ENCODE data around the gene USP4. TPM values are rescaled to one million over a fixed set of nuclear protein-coding genes. Genes with fewer than 3 reads are reported as not detected.
A peak's percentile ranks its signal among the peaks of the same experiment; 100 is the strongest.

Gene USP4
- 10 to 100 TPM; 76.0 to 92.8 TPM for total RNA-seq

- Mint-ChIP-seq H3K27ac (peak within 1 kb of the TSS; percentile 95 to 98), H3K36me3 (peaks cover 18 to 22% of the 10 kb centered on the region in 2 donors), H3K9me3 (peaks cover 0 to 1% of the 10 kb centered on the region in 2 donors)
- ATAC-seq (peak; percentile 91 to 92), DNase-seq (ENCODE audit: low spot score in 2 of 2) (peak; percentile 91 to 92)
These were observed at the start of gene USP4 for GRCh38 chr3:49339941-49340800. USP4 (minus strand) TSS chr3:49340053; CDS start chr3:49340024, 29 bp downstream.

GRCh38 chr3:49389297-49389696 is 49.4 kb upstream of the USP4 start:
- Mint-ChIP-seq H3K9me3 (no peaks in the 10 kb centered on the region), H3K27ac (no peak overlapping the region), H3K36me3 (peaks cover 0 to 2% of the 10 kb centered on the region in 2 donors)
- DNase-seq (ENCODE audit: low spot score in 2 of 2): no peak
- ATAC-seq: no peak

- Mint-ChIP-seq H3K36me3 (no peaks in the 10 kb centered on the region), H3K27ac (no peak overlapping the region), H3K9me3 (no peaks in the 10 kb centered on the region)
- DNase-seq (ENCODE audit: low spot score in 2 of 2) (no peak), ATAC-seq (no peak)
These were observed 48.5 kb upstream of the USP4 start for GRCh38 chr3:49388289-49388820.

- H3K9me3 Mint-ChIP-seq: no peaks in the 10 kb centered on the region
- peak in 1 of 2 donors; percentile 32 for ATAC-seq
These were observed 47.9 kb upstream of the USP4 start for GRCh38 chr3:49387721-49388120.

GRCh38 chr3:49386056-49386756 is 46.4 kb upstream of the USP4 start:
- no peaks in the 10 kb centered on the region for H3K36me3 Mint-ChIP-seq
- DNase-seq (ENCODE audit: low spot score in 2 of 2): no peak
- no peak for ATAC-seq
- peak overlapping the region in 1 of 2 donors; percentile 85 for H3K27ac Mint-ChIP-seq
- H3K9me3 Mint-ChIP-seq: no peaks in the 10 kb centered on the region

More at GRCh38 chr3:49387721-49388120, 47.9 kb upstream of the USP4 start:
- no peak for DNase-seq (ENCODE audit: low spot score in 2 of 2)
- Mint-ChIP-seq H3K27ac (no peak overlapping the region), H3K36me3 (no peaks in the 10 kb centered on the region)

- DNase-seq (ENCODE audit: low spot score in 2 of 2) (no peak), ATAC-seq (no peak)
- no peak overlapping the region for H3K27ac Mint-ChIP-seq
- no peaks in the 10 kb centered on the region for H3K9me3 Mint-ChIP-seq
- H3K36me3 Mint-ChIP-seq: no peaks in the 10 kb centered on the region
These were observed 45.8 kb upstream of the USP4 start for GRCh38 chr3:49385617-49386016.

- Mint-ChIP-seq H3K9me3 (peaks cover 0 to 8% of the 10 kb centered on the region in 2 donors), H3K36me3 (peaks cover 0 to 10% of the 10 kb centered on the region in 2 donors), H3K27ac (no peak overlapping the region)
- DNase-seq (ENCODE audit: low spot score in 2 of 2): no peak
- ATAC-seq: no peak
These were observed 43.5 kb upstream of the USP4 start for GRCh38 chr3:49383387-49383786.

- ATAC-seq: peak in 1 of 2 donors; percentile 11
- Mint-ChIP-seq H3K27ac (peak overlapping the region in 1 of 2 donors; percentile 95), H3K9me3 (peaks cover 0 to 8% of the 10 kb centered on the region in 2 donors), H3K36me3 (peaks cover 3 to 35% of the 10 kb centered on the region in 2 donors)
- DNase-seq (ENCODE audit: low spot score in 2 of 2): no peak
These were observed 38.5 kb upstream of the USP4 start for GRCh38 chr3:49378249-49378895.

- H3K36me3 Mint-ChIP-seq: peaks cover 9 to 43% of the 10 kb centered on the region in 2 donors
- peak overlapping the region; percentile 73 to 95 for H3K27ac Mint-ChIP-seq
- ATAC-seq (peak; percentile 96 to 97), DNase-seq (ENCODE audit: low spot score in 2 of 2) (peak; percentile 38 to 84)
- peaks cover 0 to 8% of the 10 kb centered on the region in 2 donors for H3K9me3 Mint-ChIP-seq
These were observed 37.6 kb upstream of the USP4 start for GRCh38 chr3:49377483-49377882.

GRCh38 chr3:49371946-49372345 is 32.1 kb upstream of the USP4 start:
- H3K9me3 Mint-ChIP-seq: no peaks in the 10 kb centered on the region
- peaks cover 9 to 42% of the 10 kb centered on the region in 2 donors for H3K36me3 Mint-ChIP-seq
- ATAC-seq (no peak), DNase-seq (ENCODE audit: low spot score in 2 of 2) (no peak)
- peak overlapping the region in 1 of 2 donors; percentile 56 for H3K27ac Mint-ChIP-seq

- no peaks in the 10 kb centered on the region for H3K9me3 Mint-ChIP-seq
- ATAC-seq: peak in 1 of 2 donors; percentile 28
- no peak for DNase-seq (ENCODE audit: low spot score in 2 of 2)
- peak overlapping the region; percentile 0 to 77 for H3K27ac Mint-ChIP-seq
- H3K36me3 Mint-ChIP-seq: peaks cover 9 to 50% of the 10 kb centered on the region in 2 donors
These were observed 30.9 kb upstream of the USP4 start for GRCh38 chr3:49370585-49371290.

- Mint-ChIP-seq H3K27ac (peak overlapping the region; percentile 66 to 79), H3K36me3 (peaks cover 8 to 47% of the 10 kb centered on the region in 2 donors), H3K9me3 (no peaks in the 10 kb centered on the region)
- no peak for ATAC-seq
- DNase-seq (ENCODE audit: low spot score in 2 of 2): no peak
These were observed 22.7 kb upstream of the USP4 start for GRCh38 chr3:49362561-49362960.

- ATAC-seq (no peak), DNase-seq (ENCODE audit: low spot score in 2 of 2) (no peak)
- peak overlapping the region; percentile 50 to 90 for H3K27ac Mint-ChIP-seq
- H3K9me3 Mint-ChIP-seq: no peaks in the 10 kb centered on the region
- peaks cover 19 to 47% of the 10 kb centered on the region in 2 donors for H3K36me3 Mint-ChIP-seq
These were observed 19.8 kb upstream of the USP4 start for GRCh38 chr3:49359623-49360022.

GRCh38 chr3:49358884-49359225 is 19.0 kb upstream of the USP4 start:
- peak in 1 of 2 donors; percentile 32 for ATAC-seq
- H3K9me3 Mint-ChIP-seq: no peaks in the 10 kb centered on the region
- peaks cover 19 to 42% of the 10 kb centered on the region in 2 donors for H3K36me3 Mint-ChIP-seq
- no peak for DNase-seq (ENCODE audit: low spot score in 2 of 2)
- peak overlapping the region; percentile 90 to 94 for H3K27ac Mint-ChIP-seq

GRCh38 chr3:49358217-49358883 is 18.5 kb upstream of the USP4 start, which contains the start of gene GPX1:
GPX1 (minus strand) TSS chr3:49358353; CDS start chr3:49358278, 75 bp downstream.
- Mint-ChIP-seq H3K9me3 (no peaks in the 10 kb centered on the region), H3K27ac (peak within 1 kb of the TSS; percentile 90 to 97), H3K36me3 (peaks cover 19 to 39% of the 10 kb centered on the region in 2 donors)
- peak; percentile 87 to 90 for ATAC-seq
- DNase-seq (ENCODE audit: low spot score in 2 of 2): peak; percentile 84 to 91
